HCT116 (cell line): Measurements from ENCODE around the gene ERCC5. TPM values are rescaled to one million over a fixed set of nuclear protein-coding genes. Genes with fewer than 3 reads are reported as not detected.

Experiments used
- ATAC-seq: fragments of 200-7000 bp; cut with Tn5 transposase; 2 replicates; pipeline ENCODE4 v1.9.1; 2020; ENCODE audit warnings: mild to moderate bottlenecking, moderate library complexity
- BruUV-seq: library from RNA; stranded (reverse); fragments of 400-500 nt; replicated peaks from 2 replicates; lab custom pipeline; 2021; lab: Mats Ljungman, UMichigan
- CTCF ChIA-PET: fragments of 300-600 bp; sonication (Branson Sonifier 250); formaldehyde crosslinking; loops from one replicate; lab custom pipeline; 2021; ENCODE audit warnings: antibody characterized with exemption; lab: Charles Lee
- POLR2A ChIA-PET: fragments of 300-600, 350-600 bp; sonication (Branson Sonifier 250); formaldehyde crosslinking; loops from one replicate; lab custom pipeline; 2021; ENCODE audit warnings: antibody characterized with exemption; lab: Charles Lee
- RAD21 ChIA-PET, 2 experiments: fragments of 300-600 bp; sonication (Branson Sonifier 250); formaldehyde crosslinking; loops; one replicate each; lab custom pipeline; 2023; ENCODE audit warnings: low total read pairs in 2 of 2; ENCODE audit not compliant: uncharacterized antibody in 2 of 2, unreplicated experiment in 2 of 2, low non-redundant PET in 1 of 2; lab: Charles Lee
- DNase-seq: peaks from one replicate; pipeline ENCODE4 v3.0.0-alpha.2; 2010; ENCODE audit warnings: low read depth, low spot score
- H2AFZ ChIP-seq: fragments of 200-600 bp; shearing (Covaris generic), sonication (generic); 2 replicates; pipeline ENCODE4 v1.6.1; 2017; ENCODE audit warnings: low read depth, mixed run types, mixed read lengths, antibody characterized with exemption, low read length; ENCODE audit not compliant: poor library complexity, severe bottlenecking
- H3K27ac ChIP-seq: 2 replicates; pipeline ENCODE4 v1.5.1; 2012; ENCODE audit warnings: low read depth, low read length
- H3K27me3 ChIP-seq: fragments of 200-600 bp; sonication (generic); 2 replicates; pipeline ENCODE4 v1.6.1; 2016; ENCODE audit warnings: mixed run types, low read length, mixed read lengths; ENCODE audit not compliant: insufficient read depth
- H3K36me3 ChIP-seq, 2 experiments: fragments of 200-500 bp in 1 of 2; fragments of 200-600 bp in 1 of 2; sonication (Bioruptor generic) in 1 of 2; sonication (generic) in 1 of 2; 2 replicates each; pipeline versions ENCODE4 v1.5.1 to v1.6.1; 2014 to 2016; ENCODE audit warnings: low read length in 2 of 2, inconsistent platforms in 1 of 2, mixed read lengths in 1 of 2, mixed run types in 1 of 2; ENCODE audit not compliant: insufficient read depth in 2 of 2, control insufficient read depth in 1 of 2
- H3K4me1 ChIP-seq, 2 experiments: fragments of 200-600 bp in 1 of 2; sonication (generic) in 1 of 2; 2 replicates each; pipeline versions ENCODE4 v1.5.1 to v1.6.1; 2012 to 2017; ENCODE audit warnings: low read length in 2 of 2, inconsistent platforms in 1 of 2, mild to moderate bottlenecking in 1 of 2, mixed read lengths in 1 of 2, mixed run types in 1 of 2, moderate library complexity in 1 of 2; ENCODE audit not compliant: insufficient read depth in 2 of 2, control insufficient read depth in 1 of 2
- H3K4me2 ChIP-seq: fragments of 200-600 bp; sonication (generic); 2 replicates; pipeline ENCODE4 v1.6.1; 2017; ENCODE audit warnings: mixed run types, low read length, mixed read lengths
- H3K4me3 ChIP-seq, 2 experiments: fragments of 200-600 bp in 1 of 2; sonication (generic) in 1 of 2; replicated peaks in 1 of 2; 2 replicates each; pipeline ENCODE4 v1.5.1; 2011 to 2016; ENCODE audit warnings: low read length in 2 of 2, control low read depth in 1 of 2, low read depth in 1 of 2, mild to moderate bottlenecking in 1 of 2, mixed read lengths in 1 of 2, mixed run types in 1 of 2
- H3K79me2 ChIP-seq: fragments of 200-600 bp; sonication (generic); 2 replicates; pipeline ENCODE4 v1.6.1; 2017; ENCODE audit warnings: mild to moderate bottlenecking, mixed run types, low read length, moderate library complexity, mixed read lengths; ENCODE audit not compliant: insufficient read depth
- H3K9ac ChIP-seq: fragments of 200-600 bp; sonication (generic); 2 replicates; pipeline ENCODE4 v1.6.1; 2016; ENCODE audit warnings: low read length, mixed read lengths
- H3K9me2 ChIP-seq: fragments of 200-600 bp; sonication (generic), shearing (Covaris generic); 2 replicates; pipeline ENCODE4 v1.6.1; 2017; ENCODE audit warnings: mixed run types, mild to moderate bottlenecking, moderate library complexity; ENCODE audit not compliant: insufficient read depth
- H3K9me3 ChIP-seq, 2 experiments: fragments of 200-500 bp in 1 of 2; fragments of 200-600 bp in 1 of 2; sonication (Bioruptor generic) in 1 of 2; sonication (generic) in 1 of 2; 2 replicates each; pipeline ENCODE4 v1.6.1; 2014 to 2017; ENCODE audit warnings: low read length in 2 of 2, mixed read lengths in 2 of 2, inconsistent platforms in 1 of 2, low read depth in 1 of 2, mild to moderate bottlenecking in 1 of 2, mixed run types in 1 of 2, moderate library complexity in 1 of 2; ENCODE audit not compliant: control insufficient read depth in 1 of 2, insufficient read depth in 1 of 2
- H4K20me1 ChIP-seq: fragments of 200-600 bp; sonication (generic), shearing (Covaris generic); 2 replicates; pipeline ENCODE4 v1.6.1; 2017; ENCODE audit warnings: mixed run types, mild to moderate bottlenecking, moderate library complexity; ENCODE audit not compliant: insufficient read depth
- CBX3 ChIP-seq: IDR thresholded peaks from 2 replicates; pipeline ENCODE4 v1.6.1; 2012; ENCODE audit warnings: low read depth
- ELF1 ChIP-seq: IDR thresholded peaks from 2 replicates; pipeline ENCODE4 v1.6.1; 2012; ENCODE audit warnings: low read depth, borderline replicate concordance
- SIN3A ChIP-seq: IDR thresholded peaks from 2 replicates; pipeline ENCODE4 v1.6.1; 2012; ENCODE audit warnings: low read depth
- SP1 ChIP-seq: IDR thresholded peaks from 2 replicates; pipeline ENCODE4 v1.6.1; 2012; ENCODE audit warnings: low read depth
- TCF7L2 ChIP-seq: IDR thresholded peaks from 2 replicates; pipeline ENCODE4 v1.7.0; 2011; ENCODE audit warnings: borderline replicate concordance, inconsistent platforms; ENCODE audit not compliant: insufficient read depth, insufficient read length; ENCODE audit errors: extremely low read depth
- intact Hi-C: fragments of 100-400 bp; cut with micrococcal nuclease; formaldehyde crosslinking; loops from 2 replicates; pipeline ENCODE4 v1.10.0; 2022
- total RNA-seq: library from RNA; stranded (reverse); gene quantifications from one replicate; pipeline ENCODE4 v1.2.1, GENCODE V29; 2021; ENCODE audit not compliant: unreplicated experiment
- TF ChIP-seq, protein P1 (sequence below), 3 experiments: fragments of 200-600 bp in 1 of 3; sonication (generic) in 1 of 3; IDR thresholded peaks in 2 of 3; conservative IDR thresholded peaks in 1 of 3; 2 replicates each; pipeline ENCODE4 v1.5.1; 2012 to 2017; ENCODE audit warnings: low read depth in 2 of 3, low read length in 2 of 3, antibody characterized with exemption in 1 of 3, borderline replicate concordance in 1 of 3, control low read depth in 1 of 3, mild to moderate bottlenecking in 1 of 3, mixed read lengths in 1 of 3, mixed run types in 1 of 3, moderate library complexity in 1 of 3; ENCODE audit not compliant: insufficient read depth in 1 of 3

Gene ERCC5
- total RNA-seq, 1 experiment from 2014 or later: 25.6 TPM

DNA sequence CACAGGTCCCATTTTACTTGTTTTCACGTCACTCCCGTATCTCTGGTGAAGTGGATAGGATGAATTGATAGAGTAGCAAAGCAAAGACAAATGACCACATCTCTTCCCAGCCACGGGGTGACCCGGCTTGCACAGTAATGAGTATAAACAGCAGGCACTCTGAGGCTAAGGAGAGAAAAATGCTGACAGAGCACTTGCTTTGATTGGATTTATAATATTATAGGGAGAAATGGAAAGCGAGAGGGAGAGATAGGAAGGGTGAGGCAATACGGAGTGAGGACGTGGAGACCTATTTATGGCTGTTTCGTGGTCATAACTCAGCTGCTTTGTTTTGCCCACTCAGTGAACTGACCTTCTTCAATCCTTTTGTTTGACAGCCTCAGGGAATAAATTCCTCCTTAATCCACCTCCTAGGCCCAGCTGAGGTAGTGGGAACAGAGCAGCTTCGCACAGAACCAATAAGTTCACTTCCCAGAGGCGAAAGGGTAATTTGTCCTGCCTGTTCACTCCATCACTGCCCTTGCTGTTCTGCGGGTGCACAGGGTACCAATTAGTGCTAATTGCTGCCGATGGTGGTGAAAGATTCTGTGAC is 68.6 kb downstream of the ERCC5 start:
- intact Hi-C loops: loop anchor here (10.0 kb wide), 1 partner anchor 870 kb away; no protein-coding TSS in a partner anchor
- no peaks in the 10 kb centered on the region for H3K9me2 ChIP-seq
- no peaks in the 10 kb centered on the region for H3K27me3 ChIP-seq
- CTCF ChIA-PET: interaction anchor here (1.6 kb wide), 1 partner anchor 226 kb away, joined by 8 read pairs; no protein-coding TSS in a partner anchor
- RAD21 ChIA-PET: no interaction called here
- DNase-seq (no peak), ATAC-seq (no peak)
- H3K79me2 ChIP-seq: no peaks in the 10 kb centered on the region
- H3K36me3 ChIP-seq: no peaks in the 10 kb centered on the region
- no peak overlapping the region for H2AFZ ChIP-seq
- H3K4me1 ChIP-seq: no peaks in the 10 kb centered on the region
- no peaks in the 10 kb centered on the region for H3K9me3 ChIP-seq
- no peak overlapping the region for H3K9ac ChIP-seq
- H4K20me1 ChIP-seq: no peaks in the 10 kb centered on the region
- H3K4me2 ChIP-seq: no peak overlapping the region
- no TSS peak for BruUV-seq
- TF ChIP-seq SIN3A: no peak
- TF ChIP-seq, all 23 proteins: peak for 0
- Histone ChIP-seq H3K4me3 (no peak overlapping the region), H3K27ac (no peak overlapping the region)
- POLR2A ChIA-PET: no interaction called here

DNA sequence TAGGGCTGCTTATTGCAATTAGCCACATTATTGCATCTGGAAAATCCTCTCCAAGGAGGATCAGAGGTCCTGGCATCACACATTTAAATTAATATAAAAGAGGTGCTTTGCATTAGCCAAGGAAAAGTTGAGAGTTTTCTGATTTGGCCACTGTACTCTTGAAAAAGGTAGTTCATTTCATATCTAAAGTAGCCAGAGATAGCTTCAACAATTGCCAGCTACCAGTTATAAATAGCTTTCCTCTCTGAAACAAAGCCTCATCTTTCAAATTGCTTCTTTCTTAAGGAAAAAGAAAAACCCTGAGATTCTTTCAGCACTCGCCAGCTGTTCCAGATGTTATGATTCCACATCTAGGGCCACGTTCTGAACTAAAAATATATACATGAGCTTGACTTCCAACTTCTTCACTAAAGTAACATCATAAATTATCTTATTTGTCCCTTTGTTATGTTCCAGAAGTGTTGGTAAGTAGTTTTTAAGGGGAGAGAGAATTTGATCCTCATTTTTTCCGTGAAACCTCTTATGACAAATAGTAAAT is 69.6 kb downstream of the ERCC5 start:
- intact Hi-C loops: loop anchor here (10.0 kb wide), 1 partner anchor 869 kb away; no protein-coding TSS in a partner anchor
- BruUV-seq: no TSS peak
- H3K4me2 ChIP-seq: no peak overlapping the region
- no peak overlapping the region for H3K27ac ChIP-seq
- ATAC-seq (no peak), DNase-seq (no peak)
- no peaks in the 10 kb centered on the region for H3K9me3 ChIP-seq
- no peak overlapping the region for H3K4me3 ChIP-seq
- H3K9ac ChIP-seq: no peak overlapping the region
- ChIA-PET POLR2A (no interaction called here), RAD21 (interaction anchor here in 1 of 2 experiments (0.5 kb wide), 1 partner anchor 174 kb away, joined by 3 read pairs; no protein-coding TSS in a partner anchor), CTCF (interaction anchor here (1.6 kb wide), 1 partner anchor 225 kb away, joined by 8 read pairs; no protein-coding TSS in a partner anchor)
- no peaks in the 10 kb centered on the region for H4K20me1 ChIP-seq
- TF ChIP-seq ELF1: no peak
- TF ChIP-seq, protein P1, sequence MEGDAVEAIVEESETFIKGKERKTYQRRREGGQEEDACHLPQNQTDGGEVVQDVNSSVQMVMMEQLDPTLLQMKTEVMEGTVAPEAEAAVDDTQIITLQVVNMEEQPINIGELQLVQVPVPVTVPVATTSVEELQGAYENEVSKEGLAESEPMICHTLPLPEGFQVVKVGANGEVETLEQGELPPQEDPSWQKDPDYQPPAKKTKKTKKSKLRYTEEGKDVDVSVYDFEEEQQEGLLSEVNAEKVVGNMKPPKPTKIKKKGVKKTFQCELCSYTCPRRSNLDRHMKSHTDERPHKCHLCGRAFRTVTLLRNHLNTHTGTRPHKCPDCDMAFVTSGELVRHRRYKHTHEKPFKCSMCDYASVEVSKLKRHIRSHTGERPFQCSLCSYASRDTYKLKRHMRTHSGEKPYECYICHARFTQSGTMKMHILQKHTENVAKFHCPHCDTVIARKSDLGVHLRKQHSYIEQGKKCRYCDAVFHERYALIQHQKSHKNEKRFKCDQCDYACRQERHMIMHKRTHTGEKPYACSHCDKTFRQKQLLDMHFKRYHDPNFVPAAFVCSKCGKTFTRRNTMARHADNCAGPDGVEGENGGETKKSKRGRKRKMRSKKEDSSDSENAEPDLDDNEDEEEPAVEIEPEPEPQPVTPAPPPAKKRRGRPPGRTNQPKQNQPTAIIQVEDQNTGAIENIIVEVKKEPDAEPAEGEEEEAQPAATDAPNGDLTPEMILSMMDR (IDR thresholded peaks at IDR 0.05 in 2 of 3, conservative IDR thresholded peaks at IDR 0.05 in 1 of 3; ENCODE audit: borderline replicate concordance in 1 of 3, insufficient read depth in 1 of 3, low read depth in 2 of 3, low read length in 2 of 3): no peak
- no peak for TF ChIP-seq SIN3A
- no peak for TF ChIP-seq CBX3
- no peak for TF ChIP-seq TCF7L2
- TF ChIP-seq SP1: no peak
- no peaks in the 10 kb centered on the region for H3K9me2 ChIP-seq
- H3K79me2 ChIP-seq: no peaks in the 10 kb centered on the region
- H3K4me1 ChIP-seq: no peaks in the 10 kb centered on the region
- no peaks in the 10 kb centered on the region for H3K27me3 ChIP-seq
- H3K36me3 ChIP-seq: no peaks in the 10 kb centered on the region
- H2AFZ ChIP-seq: no peak overlapping the region
